Measurements from ENCODE around the gene CACNA1C. TPM values are rescaled to one million over a fixed set of nuclear protein-coding genes. Genes with fewer than 3 reads are reported as not detected.

The CACNA1C gene
- total RNA-seq, 1 experiment from 2014 or later: 1.1 TPM

DNA sequence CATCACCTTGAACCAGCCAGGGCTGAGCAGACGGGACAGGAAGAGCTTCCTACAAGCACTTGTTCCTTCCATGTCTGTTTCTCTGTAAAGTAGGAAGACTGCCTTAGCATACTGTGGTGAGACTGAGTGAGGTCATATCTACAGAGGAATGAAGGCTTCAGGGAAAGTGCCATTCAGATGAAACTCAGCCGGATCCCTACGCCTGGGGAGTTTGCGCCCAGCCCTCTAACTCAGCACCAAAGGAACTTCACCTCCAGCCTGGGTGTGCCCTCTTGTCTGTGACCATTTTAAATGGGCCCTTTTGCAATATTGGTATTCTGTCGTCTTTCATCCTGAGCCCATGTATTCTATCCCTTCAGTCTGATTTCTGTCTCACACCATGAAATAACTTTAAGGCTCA, 566.3 kb downstream of the CACNA1C start:
- H4K91ac ChIP-seq (ENCODE audit: insufficient read length, low read depth, low read length): no peak overlapping the region
- no peak overlapping the region for H2BK5ac ChIP-seq (ENCODE audit: insufficient read length, low read length)
- H2AFZ ChIP-seq (ENCODE audit: low read length): no peak overlapping the region
- Mint-ChIP-seq H3K27me3 (ENCODE audit: low read depth) (peaks cover 15% of the 10 kb centered on the region), H3K36me3 (ENCODE audit: insufficient read depth in 1 of 3, low read depth in 3 of 3) (no peaks in the 10 kb centered on the region), H3K4me3 (no peak overlapping the region), H3K27ac (no peak overlapping the region), H3K9me3 (no peaks in the 10 kb centered on the region), H3K4me1 (peaks cover 8 to 15% of the 10 kb centered on the region in 2 experiments)
- H3K9me3 ChIP-seq (ENCODE audit: control insufficient read depth, low read depth, low read length): no peaks in the 10 kb centered on the region
- H3K79me2 ChIP-seq (ENCODE audit: insufficient read depth, low read length): no peaks in the 10 kb centered on the region
- H4K8ac ChIP-seq (replicated peaks; ENCODE audit: insufficient read length, low read depth, low read length): no peak overlapping the region
- no peak overlapping the region for H3T11ph ChIP-seq (ENCODE audit: low read length)
- H3K9ac ChIP-seq (ENCODE audit: extremely low read depth, insufficient read length, low read length): no peak overlapping the region
- no peak overlapping the region for H2BK12ac ChIP-seq (ENCODE audit: insufficient read length, low read depth, low read length)
- no peaks in the 10 kb centered on the region for H3K27me3 ChIP-seq (ENCODE audit: insufficient read depth, low read length)
- DNase-seq: no peak
- H2BK120ac ChIP-seq (ENCODE audit: low read depth, low read length, poor library complexity, severe bottlenecking): no peak overlapping the region
- no peak overlapping the region for H2BK15ac ChIP-seq (ENCODE audit: low read depth, low read length)
- no peak overlapping the region for H3K27ac ChIP-seq (ENCODE audit: insufficient read length, low read depth, low read length)
- no CpG with 5 or more reads among the region's 5 CpGs for WGBS (ENCODE audit: extremely low coverage, insufficient read length, low lambda C conversion rate)
- no peak overlapping the region for H4K5ac ChIP-seq (ENCODE audit: insufficient read length, low read depth, low read length)
- H3K23me2 ChIP-seq (ENCODE audit: insufficient read length, low read depth, low read length, poor library complexity, severe bottlenecking): no peaks in the 10 kb centered on the region
- H3K4me2 ChIP-seq (ENCODE audit: insufficient read depth, insufficient read length, low read length): no peak overlapping the region
- no peak overlapping the region for H3K23ac ChIP-seq (ENCODE audit: insufficient read length, low read depth, low read length)
- no peaks in the 10 kb centered on the region for H3K79me1 ChIP-seq (ENCODE audit: insufficient read depth, low read depth, low read length, poor library complexity, severe bottlenecking)
- no peaks in the 10 kb centered on the region for H3K4me1 ChIP-seq (ENCODE audit: insufficient read depth, low read length)
- no peak overlapping the region for H3K14ac ChIP-seq (ENCODE audit: insufficient read depth, low read length)
- H4K20me1 ChIP-seq (ENCODE audit: control insufficient read depth, insufficient read depth, insufficient read length): no peaks in the 10 kb centered on the region
- H2AK5ac ChIP-seq (ENCODE audit: insufficient read length, low read length): no peak overlapping the region
- no peak overlapping the region for H3K18ac ChIP-seq (ENCODE audit: insufficient read length, low read depth, low read length)
- no peak overlapping the region for H3K4ac ChIP-seq (ENCODE audit: low read depth, low read length)
- no peak for TF ChIP-seq CTCF (conservative IDR thresholded peaks at IDR 0.05)
- H2BK20ac ChIP-seq (ENCODE audit: low read depth, low read length, poor library complexity, severe bottlenecking): no peak overlapping the region
- no peak overlapping the region for H3K56ac ChIP-seq (ENCODE audit: insufficient read length, low read depth, low read length)

All from H9 (cell line).